SK-N-SH (cell line): ENCODE measurements around the gene ADPGK. TPM values are rescaled to one million over a fixed set of nuclear protein-coding genes. Genes with fewer than 3 reads are reported as not detected.
A peak's percentile ranks its signal among the peaks of the same experiment; 100 is the strongest.

ENCODE experiments used
- CTCF ChIA-PET: fragments of 300-600, 350-600 bp; formaldehyde crosslinking; extraction: SDS; loops from one replicate; lab custom pipeline; 2021; lab: Yijun Ruan, JAX
- POLR2A ChIA-PET: fragments of 350-600 bp; sonication (Branson Sonifier 250); formaldehyde crosslinking; extraction: SDS; loops from one replicate; lab custom pipeline; 2020; ENCODE audit warnings: antibody characterized with exemption, inconsistent platforms; lab: Yijun Ruan, JAX
- DNase-seq: peaks from one replicate; pipeline ENCODE4 v3.0.0; 2012
- H2AFZ ChIP-seq: fragments of 200-600 bp; sonication (generic); 2 replicates; pipeline ENCODE4 v1.8.1; 2016; ENCODE audit warnings: antibody characterized with exemption, mild to moderate bottlenecking, low read depth
- H3F3A ChIP-seq: fragments of 200-600 bp; sonication (generic); replicated peaks from 2 replicates; pipeline ENCODE3; 2016; ENCODE audit warnings: antibody characterized with exemption, mild to moderate bottlenecking; ENCODE audit not compliant: insufficient read depth
- H3K27ac ChIP-seq, 2 experiments: fragments of 200-500 bp in 1 of 2; fragments of 200-600 bp in 1 of 2; sonication (Bioruptor generic) in 1 of 2; sonication (generic), shearing (Covaris generic) in 1 of 2; 2 replicates each; pipeline versions ENCODE4 v1.5.1 to v1.6.1; 2014 to 2016; ENCODE audit warnings: low read depth in 2 of 2, inconsistent platforms in 1 of 2, low read length in 1 of 2, mild to moderate bottlenecking in 1 of 2, mixed read lengths in 1 of 2
- H3K27me3 ChIP-seq: fragments of 200-600 bp; sonication (generic), shearing (Covaris generic); 2 replicates; pipeline ENCODE4 v1.6.1; 2016; ENCODE audit warnings: mixed run types; ENCODE audit not compliant: insufficient read depth
- H3K36me3 ChIP-seq, 2 experiments: fragments of 200-500 bp in 1 of 2; fragments of 200-600 bp in 1 of 2; sonication (Bioruptor generic) in 1 of 2; sonication (generic) in 1 of 2; replicated peaks in 1 of 2; 2 replicates each; pipeline versions ENCODE3 to v1.5.1; 2014 to 2016; ENCODE audit warnings: low read length in 1 of 2, mild to moderate bottlenecking in 1 of 2; ENCODE audit not compliant: insufficient read depth in 2 of 2, control insufficient read depth in 1 of 2
- H3K4me1 ChIP-seq, 2 experiments: fragments of 200-500 bp in 1 of 2; fragments of 200-600 bp in 1 of 2; sonication (Bioruptor generic) in 1 of 2; sonication (generic), shearing (Covaris generic) in 1 of 2; 2 replicates each; pipeline versions ENCODE4 v1.5.1 to v1.6.1; 2014 to 2016; ENCODE audit warnings: low read depth in 1 of 2, low read length in 1 of 2, mixed run types in 1 of 2; ENCODE audit not compliant: insufficient read depth in 2 of 2, control insufficient read depth in 1 of 2
- H3K4me2 ChIP-seq: fragments of 200-600 bp; sonication (generic), shearing (Covaris generic); 2 replicates; pipeline ENCODE4 v1.6.1; 2017; ENCODE audit warnings: mixed run types
- H3K4me3 ChIP-seq, 2 experiments: fragments of 200-500 bp in 1 of 2; fragments of 200-600 bp in 1 of 2; sonication (Bioruptor generic) in 1 of 2; sonication (generic), shearing (Covaris generic) in 1 of 2; 2 replicates each; pipeline versions ENCODE4 v1.5.1 to v1.8.1; 2014 to 2016; ENCODE audit warnings: low read depth in 2 of 2, inconsistent platforms in 1 of 2, low read length in 1 of 2, mild to moderate bottlenecking in 1 of 2, mixed read lengths in 1 of 2, moderate library complexity in 1 of 2
- H3K79me2 ChIP-seq: fragments of 200-600 bp; sonication (generic); 2 replicates; pipeline ENCODE4 v1.8.1; 2017; ENCODE audit warnings: mild to moderate bottlenecking; ENCODE audit not compliant: insufficient read depth
- H3K9ac ChIP-seq: fragments of 200-600 bp; sonication (generic); 2 replicates; pipeline ENCODE4 v1.6.1; 2017; ENCODE audit warnings: mixed run types
- H3K9me2 ChIP-seq: fragments of 200-600 bp; sonication (generic); 2 replicates; pipeline ENCODE4 v1.6.1; 2017; ENCODE audit warnings: mixed run types
- H3K9me3 ChIP-seq: fragments of 200-600 bp; sonication (generic); 2 replicates; pipeline ENCODE4 v1.6.1; 2017; ENCODE audit warnings: mixed run types, mild to moderate bottlenecking, moderate library complexity
- H4K20me1 ChIP-seq: fragments of 200-600 bp; sonication (generic); 2 replicates; pipeline ENCODE4 v1.6.1; 2017; ENCODE audit warnings: mild to moderate bottlenecking, mixed run types; ENCODE audit not compliant: insufficient read depth
- ELF1 ChIP-seq: IDR thresholded peaks from 2 replicates; pipeline ENCODE4 v1.4.0; 2012
- EP300 ChIP-seq, 2 experiments: IDR thresholded peaks; 2 replicates each; pipeline versions ENCODE4 v1.4.0 to v1.6.1; 2012; ENCODE audit warnings: borderline replicate concordance in 1 of 2, low read depth in 1 of 2, low read length in 1 of 2
- EZH2phosphoT487 ChIP-seq: fragments of 200-600 bp; sonication (generic); IDR thresholded peaks from 2 replicates; pipeline ENCODE4 v1.6.1; 2017; ENCODE audit warnings: low read depth, mixed run types, mild to moderate bottlenecking, antibody characterized with exemption, moderate library complexity, borderline replicate concordance
- FOSL2 ChIP-seq: IDR thresholded peaks from 2 replicates; pipeline ENCODE4 v1.4.0; 2012; ENCODE audit warnings: low read depth, mild to moderate bottlenecking, moderate library complexity, borderline replicate concordance
- GABPA ChIP-seq: IDR thresholded peaks from 2 replicates; pipeline ENCODE4 v1.4.0; 2012; ENCODE audit warnings: low read depth, mild to moderate bottlenecking
- MEF2A ChIP-seq: IDR thresholded peaks from 2 replicates; pipeline ENCODE4 v1.4.0; 2012; ENCODE audit warnings: low read depth, borderline replicate concordance
- MXI1 ChIP-seq: IDR thresholded peaks from 2 replicates; pipeline ENCODE4 v1.6.1; 2012; ENCODE audit warnings: mild to moderate bottlenecking, low read depth, low read length, improper control_type of control experiment
- NFIC ChIP-seq: IDR thresholded peaks from 2 replicates; pipeline ENCODE4 v1.4.0; 2012; ENCODE audit warnings: borderline replicate concordance
- NRF1 ChIP-seq: IDR thresholded peaks from 2 replicates; pipeline ENCODE4 v1.6.1; 2012; ENCODE audit warnings: low read depth, mild to moderate bottlenecking, low read length
- RAD21 ChIP-seq: IDR thresholded peaks from 2 replicates; pipeline ENCODE4 v1.6.1; 2012; ENCODE audit warnings: mild to moderate bottlenecking, low read length
- RCOR1 ChIP-seq: fragments of 150-350 bp; IDR thresholded peaks from 2 replicates; pipeline ENCODE4 v1.6.1; 2017; ENCODE audit warnings: antibody characterized with exemption, low read length
- RFX5 ChIP-seq: IDR thresholded peaks from 2 replicates; pipeline ENCODE4 v1.6.1; 2012; ENCODE audit warnings: mild to moderate bottlenecking, improper control_type of control experiment, low read length
- RXRA ChIP-seq: IDR thresholded peaks from 2 replicates; pipeline ENCODE4 v1.4.0; 2012; ENCODE audit warnings: low read depth, mild to moderate bottlenecking, borderline replicate concordance
- SMC3 ChIP-seq: IDR thresholded peaks from 2 replicates; pipeline ENCODE4 v1.6.1; 2012; ENCODE audit warnings: low read depth, low read length, improper control_type of control experiment
- TAF1 ChIP-seq: IDR thresholded peaks from 2 replicates; pipeline ENCODE4 v1.6.1; 2012; ENCODE audit warnings: low read depth, mild to moderate bottlenecking, low read length, moderate library complexity, borderline replicate concordance
- TEAD4 ChIP-seq: IDR thresholded peaks from 2 replicates; pipeline ENCODE4 v1.4.0; 2012; ENCODE audit warnings: mild to moderate bottlenecking, borderline replicate concordance; ENCODE audit not compliant: insufficient read depth
- WGBS: methylation state at CpG from one replicate; pipeline ENCODE4 v1.1.6; 2017; ENCODE audit warnings: low lambda C conversion rate; 5-methylcytosine and 5-hydroxymethylcytosine counted together
- polyA plus RNA-seq, 3 experiments: library from polyadenylated mRNA; depleted of rRNA; stranded (reverse); fragments of >200 nt; gene quantifications; 2 replicates each; pipeline ENCODE4 v1.2.3, GENCODE V29; 2012
- TF ChIP-seq, protein P1 (sequence below): IDR thresholded peaks from 2 replicates; pipeline ENCODE4 v1.4.0; 2012; ENCODE audit warnings: low read depth, borderline replicate concordance
- TF ChIP-seq, protein P2 (sequence below): fragments of 150-350 bp; IDR thresholded peaks from 2 replicates; pipeline ENCODE4 v1.6.1; 2016; ENCODE audit warnings: mild to moderate bottlenecking, low read depth, low read length
- TF ChIP-seq, protein P3 (sequence below): fragments of 150-350 bp; IDR thresholded peaks from 2 replicates; pipeline ENCODE4 v1.6.1; 2017; ENCODE audit warnings: antibody characterized with exemption, low read length, low read depth, borderline replicate concordance
- TF ChIP-seq, protein P4 (sequence below): fragments of 200-600 bp; sonication (generic); IDR thresholded peaks from 2 replicates; pipeline ENCODE4 v1.6.1; 2017; ENCODE audit warnings: antibody characterized with exemption, mild to moderate bottlenecking, moderate library complexity

The ADPGK gene
- polyA plus RNA-seq, 1 of the 3 experiments (the other 2 are of a cell fraction) = 57.3 TPM

- TF ChIP-seq RFX5 (no peak), RCOR1 (no peak), NFIC (no peak), NRF1 (no peak), FOSL2 (no peak), TEAD4 (no peak)
- TF ChIP-seq, protein P1, sequence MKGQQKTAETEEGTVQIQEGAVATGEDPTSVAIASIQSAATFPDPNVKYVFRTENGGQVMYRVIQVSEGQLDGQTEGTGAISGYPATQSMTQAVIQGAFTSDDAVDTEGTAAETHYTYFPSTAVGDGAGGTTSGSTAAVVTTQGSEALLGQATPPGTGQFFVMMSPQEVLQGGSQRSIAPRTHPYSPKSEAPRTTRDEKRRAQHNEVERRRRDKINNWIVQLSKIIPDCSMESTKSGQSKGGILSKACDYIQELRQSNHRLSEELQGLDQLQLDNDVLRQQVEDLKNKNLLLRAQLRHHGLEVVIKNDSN = no peak
- TF ChIP-seq, protein P2, sequence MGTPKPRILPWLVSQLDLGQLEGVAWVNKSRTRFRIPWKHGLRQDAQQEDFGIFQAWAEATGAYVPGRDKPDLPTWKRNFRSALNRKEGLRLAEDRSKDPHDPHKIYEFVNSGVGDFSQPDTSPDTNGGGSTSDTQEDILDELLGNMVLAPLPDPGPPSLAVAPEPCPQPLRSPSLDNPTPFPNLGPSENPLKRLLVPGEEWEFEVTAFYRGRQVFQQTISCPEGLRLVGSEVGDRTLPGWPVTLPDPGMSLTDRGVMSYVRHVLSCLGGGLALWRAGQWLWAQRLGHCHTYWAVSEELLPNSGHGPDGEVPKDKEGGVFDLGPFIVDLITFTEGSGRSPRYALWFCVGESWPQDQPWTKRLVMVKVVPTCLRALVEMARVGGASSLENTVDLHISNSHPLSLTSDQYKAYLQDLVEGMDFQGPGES = no peak
- H3K27me3 ChIP-seq = no peaks in the 10 kb centered on the region
- no peak overlapping the region for H3K9ac ChIP-seq
- ChIA-PET POLR2A (no interaction called here), CTCF (interaction anchor here (1.4 kb wide), 1 partner anchor 29 kb away, joined by 5 read pairs; no protein-coding TSS in a partner anchor)
- H3K79me2 ChIP-seq = no peaks in the 10 kb centered on the region
- H3K4me2 ChIP-seq = no peak overlapping the region
- no peaks in the 10 kb centered on the region for H3K9me3 ChIP-seq
- no peaks in the 10 kb centered on the region for H3F3A ChIP-seq
- H3K4me1 ChIP-seq = no peaks in the 10 kb centered on the region; a peak in 1 of 4 replicates
- no peak for DNase-seq
- no peaks in the 10 kb centered on the region for H4K20me1 ChIP-seq
- WGBS = 68% methylated on average over 9 of the region's 9 CpGs
- H3K36me3 ChIP-seq = no peaks in the 10 kb centered on the region
- H3K27ac ChIP-seq = no peak overlapping the region
- H3K4me3 ChIP-seq = no peak overlapping the region
- H2AFZ ChIP-seq = no peak overlapping the region
- H3K9me2 ChIP-seq = no peaks in the 10 kb centered on the region
Measured at GRCh38 chr15:72826611-72827010, 43.1 kb upstream of the ADPGK start.

GRCh38 chr15:72825829-72826228 lies 42.3 kb upstream of the ADPGK start:
- H4K20me1 ChIP-seq = no peaks in the 10 kb centered on the region
- H3K36me3 ChIP-seq = no peaks in the 10 kb centered on the region
- CTCF ChIA-PET = no interaction called here
- H3K4me3 ChIP-seq = no peak overlapping the region
- H3K79me2 ChIP-seq = no peaks in the 10 kb centered on the region
- H3K27me3 ChIP-seq = no peaks in the 10 kb centered on the region; the same call in 1 of the 2 replicates
- no peak overlapping the region for H3K4me2 ChIP-seq
- no peaks in the 10 kb centered on the region for H3K9me3 ChIP-seq
- H3K4me1 ChIP-seq = no peaks in the 10 kb centered on the region; a peak in 1 of 4 replicates
- H3K9ac ChIP-seq = no peak overlapping the region
- POLR2A ChIA-PET = no interaction called here
- no peaks in the 10 kb centered on the region for H3F3A ChIP-seq
- no peak overlapping the region for H3K27ac ChIP-seq
- WGBS = 89% methylated on average over 1 of the region's 4 CpGs
- H2AFZ ChIP-seq = no peak overlapping the region
- TF ChIP-seq EZH2phosphoT487 (no peak), NFIC (no peak), MEF2A (no peak), SMC3 (no peak), RAD21 (no peak), EP300 (IDR thresholded peaks at IDR 0.05; ENCODE audit: borderline replicate concordance in 1 of 2, low read depth in 1 of 2, low read length in 1 of 2) (no peak), MXI1 (no peak), NRF1 (no peak), GABPA (no peak), RCOR1 (no peak), TAF1 (no peak), RXRA (no peak), ELF1 (no peak)
- TF ChIP-seq, protein P1 = no peak
- TF ChIP-seq, protein P2 = no peak
- TF ChIP-seq, protein P3, sequence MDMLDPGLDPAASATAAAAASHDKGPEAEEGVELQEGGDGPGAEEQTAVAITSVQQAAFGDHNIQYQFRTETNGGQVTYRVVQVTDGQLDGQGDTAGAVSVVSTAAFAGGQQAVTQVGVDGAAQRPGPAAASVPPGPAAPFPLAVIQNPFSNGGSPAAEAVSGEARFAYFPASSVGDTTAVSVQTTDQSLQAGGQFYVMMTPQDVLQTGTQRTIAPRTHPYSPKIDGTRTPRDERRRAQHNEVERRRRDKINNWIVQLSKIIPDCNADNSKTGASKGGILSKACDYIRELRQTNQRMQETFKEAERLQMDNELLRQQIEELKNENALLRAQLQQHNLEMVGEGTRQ = no peak
- TF ChIP-seq, protein P4, sequence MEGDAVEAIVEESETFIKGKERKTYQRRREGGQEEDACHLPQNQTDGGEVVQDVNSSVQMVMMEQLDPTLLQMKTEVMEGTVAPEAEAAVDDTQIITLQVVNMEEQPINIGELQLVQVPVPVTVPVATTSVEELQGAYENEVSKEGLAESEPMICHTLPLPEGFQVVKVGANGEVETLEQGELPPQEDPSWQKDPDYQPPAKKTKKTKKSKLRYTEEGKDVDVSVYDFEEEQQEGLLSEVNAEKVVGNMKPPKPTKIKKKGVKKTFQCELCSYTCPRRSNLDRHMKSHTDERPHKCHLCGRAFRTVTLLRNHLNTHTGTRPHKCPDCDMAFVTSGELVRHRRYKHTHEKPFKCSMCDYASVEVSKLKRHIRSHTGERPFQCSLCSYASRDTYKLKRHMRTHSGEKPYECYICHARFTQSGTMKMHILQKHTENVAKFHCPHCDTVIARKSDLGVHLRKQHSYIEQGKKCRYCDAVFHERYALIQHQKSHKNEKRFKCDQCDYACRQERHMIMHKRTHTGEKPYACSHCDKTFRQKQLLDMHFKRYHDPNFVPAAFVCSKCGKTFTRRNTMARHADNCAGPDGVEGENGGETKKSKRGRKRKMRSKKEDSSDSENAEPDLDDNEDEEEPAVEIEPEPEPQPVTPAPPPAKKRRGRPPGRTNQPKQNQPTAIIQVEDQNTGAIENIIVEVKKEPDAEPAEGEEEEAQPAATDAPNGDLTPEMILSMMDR = no peak
- no peaks in the 10 kb centered on the region for H3K9me2 ChIP-seq
- DNase-seq = peak; percentile 27
